ENCODE data around the gene SLC47A2. TPM values are rescaled to one million over a fixed set of nuclear protein-coding genes. Genes with fewer than 3 reads are reported as not detected.

Gene SLC47A2
- total and polyA plus RNA-seq, 9 of the 15 experiments (the other 6 are each of a cell fraction or from before 2014, with no cell fraction given), result not detected

DNA sequence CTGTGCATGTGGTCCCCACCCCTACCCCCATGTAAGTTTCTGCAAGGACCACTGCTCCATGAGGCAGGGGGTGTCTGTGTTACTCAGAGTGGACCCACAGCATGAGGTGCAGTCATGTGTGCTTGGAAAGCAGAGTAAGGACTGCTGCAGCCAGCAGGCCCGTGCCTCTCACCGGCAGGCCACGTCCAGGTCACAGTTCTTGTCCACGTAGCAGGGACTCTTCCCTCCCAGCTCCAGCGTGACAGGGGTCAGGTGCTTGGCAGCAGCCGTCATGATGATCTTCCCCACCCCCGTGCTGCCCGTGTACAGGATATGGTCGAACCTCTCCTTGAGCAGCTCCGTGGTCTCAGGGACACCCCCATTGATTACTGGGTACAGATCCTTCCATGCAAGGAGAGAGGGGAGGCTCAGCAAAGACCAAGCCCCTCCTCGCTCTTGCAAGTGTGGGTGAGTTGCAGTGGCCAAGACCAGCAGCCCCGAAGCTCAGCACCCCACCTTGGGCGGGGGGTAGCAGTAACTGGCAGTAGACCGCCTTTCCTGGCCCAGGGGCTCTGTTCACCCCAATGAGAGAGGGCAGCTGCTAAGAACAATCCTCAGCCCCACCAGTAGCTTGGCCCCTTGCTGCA, 25.6 kb upstream of the SLC47A2 start:
- H3K9me3 ChIP-seq (replicated peaks; ENCODE audit: control insufficient read depth, insufficient read depth, low read depth, low read length), result no peaks in the 10 kb centered on the region
- peaks cover 0 to 5% of the 10 kb centered on the region in 2 experiments; a peak in 1 of 5 replicates for H3K4me1 ChIP-seq (replicated peaks in 1 of 2; ENCODE audit: control insufficient read depth in 2 of 2, insufficient read depth in 2 of 2, low read length in 2 of 2)
- ChIA-PET CTCF (ENCODE audit: low intra/inter-chr PET ratio) (no interaction called here), POLR2A (interaction anchor here (0.6 kb wide), 2 partner anchors 9 to 68 kb away, joined by 3 to 4 read pairs; no protein-coding TSS in a partner anchor)
- H3K27me3 ChIP-seq (ENCODE audit: control insufficient read depth in 2 of 2, insufficient read depth in 2 of 2, low read length in 2 of 2), result peaks cover 3 to 18% of the 10 kb centered on the region in 2 experiments; a peak in 4 of 5 replicates
- no peaks in the 10 kb centered on the region for H3K79me2 ChIP-seq (ENCODE audit: control insufficient read depth, insufficient read depth, low read length)
- H3K4me3 ChIP-seq, result no peak overlapping the region
- H3K9ac ChIP-seq (ENCODE audit: insufficient read depth in 1 of 2, low read depth in 2 of 2, low read length in 2 of 2), result no peak overlapping the region
- no peaks in the 10 kb centered on the region for H3K36me3 ChIP-seq (ENCODE audit: control insufficient read depth, insufficient read depth, low read length)
- H4K20me1 ChIP-seq (replicated peaks; ENCODE audit: control insufficient read depth, insufficient read depth, low read length), result no peaks in the 10 kb centered on the region
- in situ Hi-C loops (cut with MboI), result no loop called here
- no peak overlapping the region for H3K27ac ChIP-seq (ENCODE audit: extremely low read depth, low read depth, low read length)
- TF ChIP-seq HNRNPH1 (optimal IDR thresholded peaks at IDR 0.05; ENCODE audit: low read depth, low read length), result no peak
- no peak for TF ChIP-seq ILK (tag; IDR thresholded peaks at IDR 0.05; ENCODE audit: borderline replicate concordance, low read depth)
- TF ChIP-seq MEIS2 (IDR thresholded peaks at IDR 0.05; ENCODE audit: partially characterized antibody), result no peak
- TF ChIP-seq RNF2 (IDR thresholded peaks at IDR 0.05), result no peak
- TF ChIP-seq RFX1 (IDR thresholded peaks at IDR 0.05), result no peak
- no peak for TF ChIP-seq GATA2 (CRISPR knock-in tag; IDR thresholded peaks at IDR 0.05)
- no peak for TF ChIP-seq MBD2 (IDR thresholded peaks at IDR 0.05; ENCODE audit: borderline replicate concordance, low read depth)
- no peak for TF ChIP-seq DPF2 (IDR thresholded peaks at IDR 0.05)
- TF ChIP-seq, protein P1, sequence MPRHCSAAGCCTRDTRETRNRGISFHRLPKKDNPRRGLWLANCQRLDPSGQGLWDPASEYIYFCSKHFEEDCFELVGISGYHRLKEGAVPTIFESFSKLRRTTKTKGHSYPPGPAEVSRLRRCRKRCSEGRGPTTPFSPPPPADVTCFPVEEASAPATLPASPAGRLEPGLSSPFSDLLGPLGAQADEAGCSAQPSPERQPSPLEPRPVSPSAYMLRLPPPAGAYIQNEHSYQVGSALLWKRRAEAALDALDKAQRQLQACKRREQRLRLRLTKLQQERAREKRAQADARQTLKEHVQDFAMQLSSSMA (CRISPR knock-in tag; IDR thresholded peaks at IDR 0.05), result no peak
- no peak for TF ChIP-seq ZNF717 (CRISPR knock-in tag; IDR thresholded peaks at IDR 0.05)
- TF ChIP-seq HOXB6 (CRISPR knock-in tag; IDR thresholded peaks at IDR 0.05; ENCODE audit: borderline replicate concordance), result no peak
- TF ChIP-seq EHMT2 (IDR thresholded peaks at IDR 0.05), result no peak
- TF ChIP-seq, protein P2, sequence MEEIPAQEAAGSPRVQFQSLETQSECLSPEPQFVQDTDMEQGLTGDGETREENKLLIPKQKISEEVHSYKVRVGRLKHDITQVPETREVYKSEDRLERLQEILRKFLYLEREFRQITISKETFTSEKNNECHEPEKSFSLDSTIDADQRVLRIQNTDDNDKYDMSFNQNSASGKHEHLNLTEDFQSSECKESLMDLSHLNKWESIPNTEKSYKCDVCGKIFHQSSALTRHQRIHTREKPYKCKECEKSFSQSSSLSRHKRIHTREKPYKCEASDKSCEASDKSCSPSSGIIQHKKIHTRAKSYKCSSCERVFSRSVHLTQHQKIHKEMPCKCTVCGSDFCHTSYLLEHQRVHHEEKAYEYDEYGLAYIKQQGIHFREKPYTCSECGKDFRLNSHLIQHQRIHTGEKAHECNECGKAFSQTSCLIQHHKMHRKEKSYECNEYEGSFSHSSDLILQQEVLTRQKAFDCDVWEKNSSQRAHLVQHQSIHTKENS (CRISPR knock-in tag; IDR thresholded peaks at IDR 0.05), result no peak
- H3K4me2 ChIP-seq (ENCODE audit: insufficient read depth, low read length), result no peak overlapping the region
- no TSS peak for BruUV-seq (replicated peaks)
- WGBS (ENCODE audit: insufficient coverage, low coverage, missing lambda C conversion rate), result 0% methylated on average over 7 of the region's 14 CpGs
- ATAC-seq (no peak), FAIRE-seq (no peak), DNase-seq (ENCODE audit: extremely low read depth in 1 of 4, low spot score in 3 of 4) (no peak)
- H2AFZ ChIP-seq (ENCODE audit: low read depth, low read length), result no peak overlapping the region
- intact Hi-C loops (cut with micrococcal nuclease), result no loop called here
- H3K9me1 ChIP-seq (ENCODE audit: control insufficient read depth, insufficient read depth, low read length), result no peaks in the 10 kb centered on the region
